HCT116 (cell line): ENCODE measurements around the gene TAMM41. TPM values are rescaled to one million over a fixed set of nuclear protein-coding genes. Genes with fewer than 3 reads are reported as not detected.
A peak's percentile ranks its signal among the peaks of the same experiment; 100 is the strongest.

Source experiments
- ATAC-seq: fragments of 200-7000 bp; cut with Tn5 transposase; 2 replicates; pipeline ENCODE4 v1.9.1; 2020; ENCODE audit warnings: mild to moderate bottlenecking, moderate library complexity
- BruUV-seq: library from RNA; stranded (reverse); fragments of 400-500 nt; replicated peaks from 2 replicates; lab custom pipeline; 2021; lab: Mats Ljungman, UMichigan
- CTCF ChIA-PET: fragments of 300-600 bp; sonication (Branson Sonifier 250); formaldehyde crosslinking; loops from one replicate; lab custom pipeline; 2021; ENCODE audit warnings: antibody characterized with exemption; lab: Charles Lee
- POLR2A ChIA-PET: fragments of 300-600, 350-600 bp; sonication (Branson Sonifier 250); formaldehyde crosslinking; loops from one replicate; lab custom pipeline; 2021; ENCODE audit warnings: antibody characterized with exemption; lab: Charles Lee
- RAD21 ChIA-PET, 2 experiments: fragments of 300-600 bp; sonication (Branson Sonifier 250); formaldehyde crosslinking; loops; one replicate each; lab custom pipeline; 2023; ENCODE audit warnings: low total read pairs in 2 of 2; ENCODE audit not compliant: uncharacterized antibody in 2 of 2, unreplicated experiment in 2 of 2, low non-redundant PET in 1 of 2; lab: Charles Lee
- DNase-seq: peaks from one replicate; pipeline ENCODE4 v3.0.0-alpha.2; 2010; ENCODE audit warnings: low read depth, low spot score
- H2AFZ ChIP-seq: fragments of 200-600 bp; shearing (Covaris generic), sonication (generic); 2 replicates; pipeline ENCODE4 v1.6.1; 2017; ENCODE audit warnings: low read depth, mixed run types, mixed read lengths, antibody characterized with exemption, low read length; ENCODE audit not compliant: poor library complexity, severe bottlenecking
- H3K27ac ChIP-seq: 2 replicates; pipeline ENCODE4 v1.5.1; 2012; ENCODE audit warnings: low read depth, low read length
- H3K27me3 ChIP-seq: fragments of 200-600 bp; sonication (generic); 2 replicates; pipeline ENCODE4 v1.6.1; 2016; ENCODE audit warnings: mixed run types, low read length, mixed read lengths; ENCODE audit not compliant: insufficient read depth
- H3K36me3 ChIP-seq, 2 experiments: fragments of 200-500 bp in 1 of 2; fragments of 200-600 bp in 1 of 2; sonication (Bioruptor generic) in 1 of 2; sonication (generic) in 1 of 2; 2 replicates each; pipeline versions ENCODE4 v1.5.1 to v1.6.1; 2014 to 2016; ENCODE audit warnings: low read length in 2 of 2, inconsistent platforms in 1 of 2, mixed read lengths in 1 of 2, mixed run types in 1 of 2; ENCODE audit not compliant: insufficient read depth in 2 of 2, control insufficient read depth in 1 of 2
- H3K4me1 ChIP-seq, 2 experiments: fragments of 200-600 bp in 1 of 2; sonication (generic) in 1 of 2; 2 replicates each; pipeline versions ENCODE4 v1.5.1 to v1.6.1; 2012 to 2017; ENCODE audit warnings: low read length in 2 of 2, inconsistent platforms in 1 of 2, mild to moderate bottlenecking in 1 of 2, mixed read lengths in 1 of 2, mixed run types in 1 of 2, moderate library complexity in 1 of 2; ENCODE audit not compliant: insufficient read depth in 2 of 2, control insufficient read depth in 1 of 2
- H3K4me2 ChIP-seq: fragments of 200-600 bp; sonication (generic); 2 replicates; pipeline ENCODE4 v1.6.1; 2017; ENCODE audit warnings: mixed run types, low read length, mixed read lengths
- H3K4me3 ChIP-seq, 2 experiments: fragments of 200-600 bp in 1 of 2; sonication (generic) in 1 of 2; replicated peaks in 1 of 2; 2 replicates each; pipeline ENCODE4 v1.5.1; 2011 to 2016; ENCODE audit warnings: low read length in 2 of 2, control low read depth in 1 of 2, low read depth in 1 of 2, mild to moderate bottlenecking in 1 of 2, mixed read lengths in 1 of 2, mixed run types in 1 of 2
- H3K79me2 ChIP-seq: fragments of 200-600 bp; sonication (generic); 2 replicates; pipeline ENCODE4 v1.6.1; 2017; ENCODE audit warnings: mild to moderate bottlenecking, mixed run types, low read length, moderate library complexity, mixed read lengths; ENCODE audit not compliant: insufficient read depth
- H3K9ac ChIP-seq: fragments of 200-600 bp; sonication (generic); 2 replicates; pipeline ENCODE4 v1.6.1; 2016; ENCODE audit warnings: low read length, mixed read lengths
- H3K9me2 ChIP-seq: fragments of 200-600 bp; sonication (generic), shearing (Covaris generic); 2 replicates; pipeline ENCODE4 v1.6.1; 2017; ENCODE audit warnings: mixed run types, mild to moderate bottlenecking, moderate library complexity; ENCODE audit not compliant: insufficient read depth
- H3K9me3 ChIP-seq, 2 experiments: fragments of 200-500 bp in 1 of 2; fragments of 200-600 bp in 1 of 2; sonication (Bioruptor generic) in 1 of 2; sonication (generic) in 1 of 2; 2 replicates each; pipeline ENCODE4 v1.6.1; 2014 to 2017; ENCODE audit warnings: low read length in 2 of 2, mixed read lengths in 2 of 2, inconsistent platforms in 1 of 2, low read depth in 1 of 2, mild to moderate bottlenecking in 1 of 2, mixed run types in 1 of 2, moderate library complexity in 1 of 2; ENCODE audit not compliant: control insufficient read depth in 1 of 2, insufficient read depth in 1 of 2
- H4K20me1 ChIP-seq: fragments of 200-600 bp; sonication (generic), shearing (Covaris generic); 2 replicates; pipeline ENCODE4 v1.6.1; 2017; ENCODE audit warnings: mixed run types, mild to moderate bottlenecking, moderate library complexity; ENCODE audit not compliant: insufficient read depth
- CEBPB ChIP-seq: IDR thresholded peaks from 2 replicates; pipeline ENCODE4 v1.6.1; 2012; ENCODE audit warnings: low read depth
- EGR1 ChIP-seq: IDR thresholded peaks from 2 replicates; pipeline ENCODE4 v1.6.1; 2012; ENCODE audit warnings: low read depth
- ELF1 ChIP-seq: IDR thresholded peaks from 2 replicates; pipeline ENCODE4 v1.6.1; 2012; ENCODE audit warnings: low read depth, borderline replicate concordance
- EZH2phosphoT487 ChIP-seq: fragments of 200-600 bp; IDR thresholded peaks from 2 replicates; pipeline ENCODE4 v1.6.1; 2018; ENCODE audit warnings: antibody characterized with exemption, borderline replicate concordance
- FOSL1 ChIP-seq: IDR thresholded peaks from 2 replicates; pipeline ENCODE4 v1.6.1; 2012; ENCODE audit warnings: low read depth
- JUND ChIP-seq: IDR thresholded peaks from 2 replicates; pipeline ENCODE4 v1.6.1; 2012
- POLR2A ChIP-seq: IDR thresholded peaks from 2 replicates; pipeline ENCODE4 v1.7.0; 2011; ENCODE audit warnings: borderline replicate concordance; ENCODE audit not compliant: insufficient read depth, insufficient read length; ENCODE audit errors: extremely low read depth
- POLR2AphosphoS5 ChIP-seq: IDR thresholded peaks from 2 replicates; pipeline ENCODE4 v1.6.1; 2011; ENCODE audit warnings: mild to moderate bottlenecking, low read depth, low read length, moderate library complexity
- RAD21 ChIP-seq: IDR thresholded peaks from 2 replicates; pipeline ENCODE4 v1.6.1; 2012; ENCODE audit warnings: low read depth, mild to moderate bottlenecking
- REST ChIP-seq: IDR thresholded peaks from 2 replicates; pipeline ENCODE4 v1.6.1; 2012; ENCODE audit warnings: low read depth
- SIN3A ChIP-seq: IDR thresholded peaks from 2 replicates; pipeline ENCODE4 v1.6.1; 2012; ENCODE audit warnings: low read depth
- TCF7L2 ChIP-seq: IDR thresholded peaks from 2 replicates; pipeline ENCODE4 v1.7.0; 2011; ENCODE audit warnings: borderline replicate concordance, inconsistent platforms; ENCODE audit not compliant: insufficient read depth, insufficient read length; ENCODE audit errors: extremely low read depth
- YY1 ChIP-seq: IDR thresholded peaks from 2 replicates; pipeline ENCODE4 v1.6.1; 2011; ENCODE audit warnings: low read length, low read depth, moderate library complexity, mild to moderate bottlenecking; ENCODE audit not compliant: insufficient replicate concordance; ENCODE audit errors: extremely low read depth
- ZFX ChIP-seq: fragments of 450-650 bp; IDR thresholded peaks from 2 replicates; pipeline ENCODE4 v1.6.1; 2017
- ZNF274 ChIP-seq: fragments of 200-500 bp; sonication (Bioruptor generic); IDR thresholded peaks from 2 replicates; pipeline ENCODE4 v1.6.1; 2014; ENCODE audit warnings: mild to moderate bottlenecking, low read depth, low read length, inconsistent platforms
- intact Hi-C: fragments of 100-400 bp; cut with micrococcal nuclease; formaldehyde crosslinking; loops from 2 replicates; pipeline ENCODE4 v1.10.0; 2022
- total RNA-seq: library from RNA; stranded (reverse); gene quantifications from one replicate; pipeline ENCODE4 v1.2.1, GENCODE V29; 2021; ENCODE audit not compliant: unreplicated experiment
- TF ChIP-seq, protein P1 (sequence below), 3 experiments: fragments of 200-600 bp in 1 of 3; sonication (generic) in 1 of 3; IDR thresholded peaks in 2 of 3; conservative IDR thresholded peaks in 1 of 3; 2 replicates each; pipeline ENCODE4 v1.5.1; 2012 to 2017; ENCODE audit warnings: low read depth in 2 of 3, low read length in 2 of 3, antibody characterized with exemption in 1 of 3, borderline replicate concordance in 1 of 3, control low read depth in 1 of 3, mild to moderate bottlenecking in 1 of 3, mixed read lengths in 1 of 3, mixed run types in 1 of 3, moderate library complexity in 1 of 3; ENCODE audit not compliant: insufficient read depth in 1 of 3

TAMM41 gene
- total RNA-seq, 1 experiment from 2014 or later, result 17.9 TPM

DNA sequence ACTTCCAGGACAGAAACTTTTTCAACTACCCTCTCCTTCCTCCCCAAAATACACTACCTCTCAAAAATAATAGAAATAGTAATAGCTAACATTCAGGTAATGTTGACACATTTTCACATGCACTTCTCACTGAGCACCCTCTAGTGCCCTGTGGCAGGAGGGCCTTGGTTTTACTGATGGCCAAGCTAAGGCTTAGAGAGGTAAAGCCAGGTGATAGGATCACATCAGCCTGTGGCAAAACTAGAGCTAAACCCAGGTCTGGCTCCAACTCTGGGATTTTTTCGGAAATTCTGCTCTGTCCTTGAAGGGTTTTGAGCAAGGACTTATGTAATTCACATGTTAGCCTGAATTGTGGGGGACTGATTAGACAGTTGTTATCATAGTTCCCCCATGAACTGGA is 922 bp upstream of the TAMM41 start:
- no peaks in the 10 kb centered on the region; the same call in 1 of the 2 replicates for H3K27me3 ChIP-seq
- no peak overlapping the region for H3K9ac ChIP-seq
- BruUV-seq, result no TSS peak
- H3K9me3 ChIP-seq, result no peaks in the 10 kb centered on the region
- no peak overlapping the region for H3K27ac ChIP-seq
- H3K4me3 ChIP-seq, result no peak overlapping the region
- CTCF ChIA-PET, result interaction anchor here (0.9 to 1.4 kb wide), 2 partner anchors 96 to 632 kb away, joined by 3 to 4 read pairs; no protein-coding TSS in a partner anchor
- H3K4me2 ChIP-seq, result peak overlapping the region; percentile 87
- H3K79me2 ChIP-seq, result peaks cover 29% of the 10 kb centered on the region
- intact Hi-C loops, result loop anchor here (1.0 to 5.0 kb wide), 2 partner anchors 199 to 1045 kb away; no protein-coding TSS in a partner anchor
- POLR2A ChIA-PET, result no interaction called here
- no peaks in the 10 kb centered on the region for H3K9me2 ChIP-seq
- H2AFZ ChIP-seq, result peak overlapping the region; percentile 98
- RAD21 ChIA-PET, result no interaction called here
- peaks cover 11 to 16% of the 10 kb centered on the region in 2 experiments; a peak in 3 of 4 replicates for H3K4me1 ChIP-seq
- ATAC-seq (peak; percentile 44), DNase-seq (no peak)
- peaks cover 3 to 7% of the 10 kb centered on the region in 2 experiments; a peak in 2 of 4 replicates for H3K36me3 ChIP-seq
- no peaks in the 10 kb centered on the region for H4K20me1 ChIP-seq
- TF ChIP-seq RAD21 (peak; percentile 36; the same call in 1 of the 2 replicates), EZH2phosphoT487 (no peak)
- TF ChIP-seq, protein P1, sequence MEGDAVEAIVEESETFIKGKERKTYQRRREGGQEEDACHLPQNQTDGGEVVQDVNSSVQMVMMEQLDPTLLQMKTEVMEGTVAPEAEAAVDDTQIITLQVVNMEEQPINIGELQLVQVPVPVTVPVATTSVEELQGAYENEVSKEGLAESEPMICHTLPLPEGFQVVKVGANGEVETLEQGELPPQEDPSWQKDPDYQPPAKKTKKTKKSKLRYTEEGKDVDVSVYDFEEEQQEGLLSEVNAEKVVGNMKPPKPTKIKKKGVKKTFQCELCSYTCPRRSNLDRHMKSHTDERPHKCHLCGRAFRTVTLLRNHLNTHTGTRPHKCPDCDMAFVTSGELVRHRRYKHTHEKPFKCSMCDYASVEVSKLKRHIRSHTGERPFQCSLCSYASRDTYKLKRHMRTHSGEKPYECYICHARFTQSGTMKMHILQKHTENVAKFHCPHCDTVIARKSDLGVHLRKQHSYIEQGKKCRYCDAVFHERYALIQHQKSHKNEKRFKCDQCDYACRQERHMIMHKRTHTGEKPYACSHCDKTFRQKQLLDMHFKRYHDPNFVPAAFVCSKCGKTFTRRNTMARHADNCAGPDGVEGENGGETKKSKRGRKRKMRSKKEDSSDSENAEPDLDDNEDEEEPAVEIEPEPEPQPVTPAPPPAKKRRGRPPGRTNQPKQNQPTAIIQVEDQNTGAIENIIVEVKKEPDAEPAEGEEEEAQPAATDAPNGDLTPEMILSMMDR (IDR thresholded peaks at IDR 0.05 in 2 of 3, conservative IDR thresholded peaks at IDR 0.05 in 1 of 3; ENCODE audit: borderline replicate concordance in 1 of 3, insufficient read depth in 1 of 3, low read depth in 2 of 3, low read length in 2 of 3), result peak in 2 of 3 experiments; percentile 15 to 37; a peak in 2 of 6 replicates

GRCh38 chr3:11845651-11846050 is 1.0 kb downstream of the TAMM41 start:
- Histone ChIP-seq H3K27ac (peak overlapping the region; percentile 59; the same call in 1 of the 2 replicates), H3K4me2 (peak overlapping the region; percentile 87), H3K9me2 (no peaks in the 10 kb centered on the region), H3K27me3 (no peaks in the 10 kb centered on the region), H2AFZ (no peak overlapping the region), H3K4me3 (peak overlapping the region; percentile 94 to 99), H3K36me3 (peaks cover 6 to 21% of the 10 kb centered on the region in 2 experiments; a peak in 3 of 4 replicates), H3K9ac (peak overlapping the region; percentile 83), H4K20me1 (no peaks in the 10 kb centered on the region), H3K9me3 (no peaks in the 10 kb centered on the region), H3K4me1 (peaks cover 11 to 16% of the 10 kb centered on the region in 2 experiments; a peak in 3 of 4 replicates), H3K79me2 (peaks cover 29% of the 10 kb centered on the region)
- ChIA-PET POLR2A (no interaction called here), RAD21 (no interaction called here), CTCF (no interaction called here)
- BruUV-seq, result TSS peak; percentile 39
- intact Hi-C loops, result loop anchor here (5.0 kb wide), 1 partner anchor 1047 kb away; no protein-coding TSS in a partner anchor
- DNase-seq, result no peak
- ATAC-seq, result no peak
- no peak for TF ChIP-seq JUND
- no peak for TF ChIP-seq ZFX
- TF ChIP-seq POLR2AphosphoS5, result no peak
- no peak for TF ChIP-seq YY1
- no peak for TF ChIP-seq POLR2A
- no peak for TF ChIP-seq SIN3A
- TF ChIP-seq CEBPB, result no peak
- TF ChIP-seq FOSL1, result no peak
- TF ChIP-seq TCF7L2, result no peak
- TF ChIP-seq REST, result no peak
- TF ChIP-seq ZNF274, result no peak
- no peak for TF ChIP-seq ELF1
- no peak for TF ChIP-seq EGR1
- TF ChIP-seq RAD21, result no peak
